ENCODE data around the gene EML5. TPM values are rescaled to one million over a fixed set of nuclear protein-coding genes. Genes with fewer than 3 reads are reported as not detected.

EML5 gene
- total and polyA plus RNA-seq, 2 experiments from 2014 or later, result 0.18 to 1.6 TPM

GRCh38 chr14:88568196-88568595 is 224.6 kb downstream of the EML5 start:
- Histone ChIP-seq H3K9me2 (ENCODE audit: insufficient read depth) (no peaks in the 10 kb centered on the region), H3K27ac (ENCODE audit: low read depth) (no peak overlapping the region), H3K4me3 (no peak overlapping the region), H3K4me2 (no peak overlapping the region), H2AFZ (no peak overlapping the region), H3F3A (replicated peaks; ENCODE audit: low read depth) (no peaks in the 10 kb centered on the region), H3K79me2 (replicated peaks; ENCODE audit: insufficient read depth) (peaks cover 37% of the 10 kb centered on the region), H3K36me3 (ENCODE audit: insufficient read depth) (peaks cover 49% of the 10 kb centered on the region), H3K4me1 (ENCODE audit: insufficient read depth) (peaks cover 5% of the 10 kb centered on the region), H4K20me1 (replicated peaks; ENCODE audit: insufficient read depth) (peaks cover 13% of the 10 kb centered on the region; the same call in 1 of the 2 replicates), H3K27me3 (ENCODE audit: insufficient read depth) (no peaks in the 10 kb centered on the region)
- Mint-ChIP-seq H3K4me1 (peaks cover 11% of the 10 kb centered on the region), H3K27ac (no peak overlapping the region), H3K27me3 (ENCODE audit: insufficient read depth, low read depth, poor library complexity) (peaks cover 2% of the 10 kb centered on the region), H3K4me3 (no peak overlapping the region), H3K9me3 (no peaks in the 10 kb centered on the region; the same call in 2 of the 3 replicates), H3K36me3 (ENCODE audit: low read depth) (peaks cover 70% of the 10 kb centered on the region)
- DNase-seq (ENCODE audit: low spot score), result no peak
- TF ChIP-seq EZH2 (IDR thresholded peaks at IDR 0.05; ENCODE audit: low read depth, unreplicated experiment), result no peak
- TF ChIP-seq STAT1 (IDR thresholded peaks at IDR 0.05; ENCODE audit: unreplicated experiment), result no peak
- no peak for TF ChIP-seq REST (IDR thresholded peaks at IDR 0.05; ENCODE audit: unreplicated experiment)
- no peak for TF ChIP-seq CTCF (conservative IDR thresholded peaks at IDR 0.05; ENCODE audit: low read depth in 2 of 2)
- no peak for TF ChIP-seq ZNF114 (CRISPR knock-in tag; IDR thresholded peaks at IDR 0.05)
- TF ChIP-seq ETS1 (IDR thresholded peaks at IDR 0.05), result no peak
- no peak for TF ChIP-seq NANOG (IDR thresholded peaks at IDR 0.05; ENCODE audit: borderline replicate concordance)
- TF ChIP-seq ZNF331 (CRISPR knock-in tag; IDR thresholded peaks at IDR 0.05; ENCODE audit: low read depth), result no peak
- no peak for TF ChIP-seq CREB1 (CRISPR knock-in tag; IDR thresholded peaks at IDR 0.05; ENCODE audit: low read depth)
- no peak for TF ChIP-seq EZH2phosphoT487 (IDR thresholded peaks at IDR 0.05; ENCODE audit: unreplicated experiment)
- TF ChIP-seq POLR2AphosphoS5 (IDR thresholded peaks at IDR 0.05; ENCODE audit: low read depth), result no peak
- no peak for ATAC-seq

Measured in GM23338 (cell line).